SIG-M5 treated with dmso at 0.1 percent for 504 hours (cell line): Measurements from ENCODE around the gene SPP2.

Source experiments
- DNase-seq: peaks from one replicate; lab custom pipeline; 2025; ENCODE audit not compliant: unreplicated experiment; lab: John Stamatoyannopoulos, UW

Gene SPP2

GRCh38 chr2:234091883-234092282, 41.4 kb downstream of the SPP2 start:
- no peak for DNase-seq

- no peak for DNase-seq
Observed at GRCh38 chr2:234092344-234092743, 41.8 kb downstream of the SPP2 start.

DNA sequence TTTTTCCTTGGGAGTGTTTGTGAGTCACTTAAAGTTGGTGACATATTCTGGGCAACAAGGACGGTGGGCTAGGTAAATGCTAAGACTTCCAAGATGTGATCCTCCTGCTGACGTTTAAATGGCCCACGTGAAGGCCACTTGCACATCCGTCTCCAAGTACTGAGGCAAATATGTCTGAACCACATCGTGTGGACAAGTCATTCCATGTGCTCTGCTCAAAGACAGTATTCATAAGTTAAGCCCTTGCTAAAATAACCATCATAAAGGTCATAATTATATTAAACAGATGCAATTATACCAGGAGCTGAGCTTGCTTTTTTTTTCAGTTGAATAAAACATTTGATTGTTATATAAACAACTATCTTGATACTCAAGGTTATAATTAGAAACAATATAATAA, 44.8 kb downstream of the SPP2 start:
- DNase-seq: no peak

DNA sequence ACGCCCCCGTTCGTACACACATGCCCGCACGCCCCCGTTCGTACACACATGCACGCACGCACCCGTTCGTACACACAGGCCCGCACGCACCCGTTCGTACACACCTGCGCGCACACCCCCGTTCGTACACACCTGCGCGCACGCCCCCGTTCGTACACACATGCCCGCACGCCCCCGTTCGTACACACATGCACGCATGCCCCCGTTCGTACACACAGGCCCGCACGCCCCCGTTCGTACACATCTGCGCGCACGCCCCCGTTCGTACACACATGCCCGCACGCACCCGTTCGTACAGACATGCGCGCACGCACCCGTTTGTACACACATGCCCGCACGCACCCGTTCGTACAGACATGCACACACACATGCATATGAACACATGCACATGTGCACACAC, 45.7 kb downstream of the SPP2 start:
- DNase-seq: no peak

DNA sequence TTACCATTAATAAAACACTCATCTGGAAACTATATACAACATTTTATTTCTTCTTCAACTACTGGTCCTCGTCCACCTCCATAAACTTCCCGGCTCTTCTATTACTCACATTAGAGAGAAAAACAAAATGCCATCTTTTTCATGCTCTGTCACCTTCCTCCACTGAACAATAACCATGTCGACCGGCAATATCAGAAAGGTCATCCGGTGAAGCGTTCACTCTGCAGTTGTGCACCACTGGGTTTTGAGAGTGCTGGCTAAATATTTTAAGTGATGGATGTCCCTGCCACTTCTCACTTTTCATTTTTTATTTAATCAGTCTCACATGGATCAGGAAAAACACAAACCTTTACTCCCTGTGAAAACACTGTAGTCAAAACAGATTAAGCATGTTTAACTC, 48.2 kb downstream of the SPP2 start:
- no peak for DNase-seq

GRCh38 chr2:234099266-234099665, 48.8 kb downstream of the SPP2 start:
- peak; percentile 49 for DNase-seq

DNA sequence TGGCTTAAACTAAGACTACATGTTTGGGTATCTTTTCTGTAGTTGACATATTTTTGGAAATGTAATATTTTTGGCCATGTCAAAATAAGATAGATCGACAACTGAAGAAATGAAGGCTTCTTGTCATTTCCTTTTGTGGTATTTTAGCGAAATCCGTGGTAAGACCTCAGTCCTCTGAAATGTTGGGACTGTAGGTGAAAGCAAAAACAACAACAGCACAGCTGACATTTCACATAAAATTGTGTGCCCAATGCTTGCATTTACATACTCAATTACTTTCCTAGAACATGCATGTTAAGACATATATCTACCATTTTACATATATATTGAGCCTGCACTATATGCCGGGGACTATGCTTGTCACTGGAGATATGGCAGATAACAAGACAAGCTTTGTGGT, 50.2 kb downstream of the SPP2 start:
- DNase-seq: no peak

DNA sequence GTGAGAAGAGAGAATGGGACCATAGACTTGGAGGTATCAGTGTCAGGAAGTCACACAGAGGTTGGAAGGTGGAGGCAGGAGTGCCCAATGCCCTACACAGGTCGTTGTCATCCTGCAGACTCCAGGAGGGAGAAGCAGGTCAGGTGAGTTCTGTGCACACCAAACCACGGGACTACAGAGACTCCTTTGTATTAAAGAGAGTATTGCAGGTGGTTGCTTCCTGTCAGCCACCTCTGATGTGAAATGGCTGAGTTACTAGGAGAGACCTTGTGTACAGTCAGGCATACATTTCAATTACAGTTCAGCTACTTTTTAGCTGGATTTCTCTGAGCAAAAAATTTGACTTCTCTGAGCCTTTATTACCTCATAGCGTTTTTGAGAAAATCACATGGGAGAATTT, 51.6 kb downstream of the SPP2 start:
- DNase-seq: peak; percentile 29

- DNase-seq: no peak
Observed at GRCh38 chr2:234107861-234108260, 57.4 kb downstream of the SPP2 start.

DNA sequence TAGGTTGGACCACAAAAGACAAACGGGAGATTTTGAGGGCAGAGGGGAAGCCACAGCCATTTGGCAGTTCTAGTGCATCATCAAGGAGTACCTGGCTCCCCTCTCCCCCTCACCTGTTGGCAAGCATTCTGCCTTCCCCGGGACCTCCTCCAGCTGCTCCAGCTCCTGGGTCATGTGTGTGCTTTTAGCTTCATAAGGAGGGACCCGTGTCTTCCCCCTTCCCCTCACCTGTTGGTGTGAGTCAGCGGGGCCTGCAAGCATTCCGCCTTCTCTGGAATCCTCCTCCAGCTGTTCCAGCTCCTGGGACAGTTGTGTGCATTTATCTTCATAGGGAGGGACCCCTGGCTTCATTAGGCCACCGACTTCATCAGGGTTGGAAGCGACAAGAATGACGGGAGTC, 58.8 kb downstream of the SPP2 start:
- no peak for DNase-seq

GRCh38 chr2:234110219-234110618, 59.7 kb downstream of the SPP2 start:
- DNase-seq: no peak

DNA sequence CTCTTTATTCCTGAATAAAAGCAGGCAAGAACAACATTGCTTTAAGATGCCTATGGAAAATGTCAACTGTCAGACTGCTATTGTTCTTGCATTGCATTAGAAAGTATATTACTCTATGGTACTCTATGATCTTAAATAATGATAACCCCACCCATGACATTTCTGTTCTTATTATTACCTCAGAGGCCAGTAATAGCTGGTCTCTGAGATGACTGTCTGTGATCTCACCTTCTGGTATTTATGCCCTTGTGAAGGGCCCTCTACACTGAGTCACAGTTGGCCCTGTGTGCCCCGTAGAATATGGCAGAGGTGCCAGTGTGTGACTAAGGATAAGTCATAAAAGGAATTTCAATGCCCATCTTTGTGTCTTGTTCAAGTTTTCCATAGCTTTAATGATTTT, 61.0 kb downstream of the SPP2 start:
- DNase-seq: no peak

DNA sequence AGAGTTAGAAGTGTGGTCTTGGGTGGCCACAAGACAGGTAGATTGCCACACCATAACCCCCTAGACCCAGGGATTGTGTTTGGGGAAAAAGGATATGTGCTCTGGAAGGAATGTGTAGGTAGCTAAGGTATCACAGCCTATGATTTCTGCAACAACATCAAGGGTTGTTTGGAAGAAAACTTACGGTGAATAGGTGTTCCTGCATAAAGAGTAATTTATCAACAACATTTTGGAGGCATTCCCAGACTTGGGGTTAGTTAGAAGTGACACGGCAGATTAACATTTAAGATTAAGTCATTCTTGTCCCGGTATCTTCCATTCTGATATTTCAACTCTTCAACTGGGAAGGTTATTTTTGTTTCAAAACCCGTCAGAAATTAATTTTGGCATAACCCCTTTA, 65.5 kb downstream of the SPP2 start:
- no peak for DNase-seq

DNA sequence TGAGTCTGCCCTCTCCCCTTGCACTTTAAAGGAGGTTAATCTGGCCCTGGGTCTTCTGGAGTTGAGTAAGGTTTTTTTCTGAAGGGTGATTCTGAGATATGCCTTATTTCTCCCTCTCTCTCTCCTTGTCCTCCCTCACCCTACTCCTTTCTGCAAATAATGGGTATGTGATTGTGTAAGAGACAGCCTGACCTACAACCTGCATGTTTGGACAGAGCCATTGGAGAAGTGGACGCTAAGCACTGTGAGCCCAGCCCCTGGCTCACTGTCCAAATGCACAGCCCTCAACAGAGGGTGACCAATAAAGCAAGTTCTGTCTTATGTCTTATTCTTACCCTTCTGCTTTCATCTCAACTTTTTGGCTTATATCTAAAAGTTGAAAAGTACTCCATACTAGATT, 71.5 kb downstream of the SPP2 start:
- no peak for DNase-seq

GRCh38 chr2:234125451-234126145, 75.1 kb downstream of the SPP2 start:
- DNase-seq: no peak

DNA sequence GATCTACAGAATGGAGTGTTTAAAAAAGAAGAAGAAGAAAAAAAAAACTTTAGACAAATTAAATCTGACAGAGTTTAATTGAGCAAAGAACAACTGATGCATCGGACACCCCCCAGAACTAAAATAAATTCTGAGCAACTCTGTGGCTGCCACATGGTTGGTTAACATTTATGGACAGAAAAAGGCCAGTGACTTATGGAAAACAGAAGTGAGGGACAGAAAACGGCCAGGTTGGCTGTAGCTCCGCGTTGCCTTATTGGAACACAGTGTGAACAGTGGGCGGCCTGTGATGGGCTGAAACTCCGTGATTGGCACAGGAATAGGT, 75.6 kb downstream of the SPP2 start:
- no peak for DNase-seq
